HG02678 (cell line): ENCODE data around the gene C1S.
"Not testable (repeated sequence)": the region's sequence is repeated elsewhere in the genome, so short reads cannot be mapped to it uniquely, and the experiment has no call there.

Experiments
- ATAC-seq: cut with Tn5 transposase; IDR thresholded peaks from one replicate; pipeline ENCODE4 v1.9.1; 2021; ENCODE audit warnings: mild to moderate bottlenecking, moderate library complexity; ENCODE audit not compliant: unreplicated experiment

C1S gene

DNA sequence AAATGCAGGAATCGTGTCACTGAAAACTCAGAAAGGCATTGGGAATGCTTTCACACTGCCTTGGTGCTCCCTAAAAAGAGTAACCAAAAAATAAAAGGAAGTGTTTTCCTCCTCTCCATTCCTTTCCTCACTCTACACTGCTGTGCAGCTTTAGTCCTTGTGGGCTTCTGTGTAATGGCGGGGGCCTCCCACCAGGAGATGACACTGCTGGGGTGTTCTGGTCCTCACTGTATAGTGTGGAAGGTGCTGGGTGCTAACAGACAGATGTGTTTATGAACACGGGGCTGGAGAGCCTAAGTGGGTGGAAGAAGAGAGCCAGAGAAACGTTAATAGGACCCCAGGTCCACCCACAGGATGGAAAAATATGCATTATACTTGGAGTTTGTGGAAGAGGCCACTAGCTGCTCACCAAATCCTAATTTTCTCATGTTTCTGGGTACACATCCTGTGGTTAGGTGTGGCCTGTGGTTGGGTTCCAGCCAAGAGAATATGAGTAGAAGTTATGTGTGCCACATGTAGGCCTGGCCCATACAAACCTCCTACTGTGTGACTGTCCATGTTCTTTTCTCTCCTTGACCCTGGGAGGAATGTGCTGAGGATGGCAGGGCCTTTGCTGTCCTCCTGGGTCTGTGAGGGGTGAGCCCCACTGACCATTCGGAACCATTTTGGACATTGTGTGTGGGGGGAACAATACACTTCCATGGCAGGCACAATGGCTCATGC, 14.0 kb upstream of the C1S start:
- no peak for ATAC-seq

DNA sequence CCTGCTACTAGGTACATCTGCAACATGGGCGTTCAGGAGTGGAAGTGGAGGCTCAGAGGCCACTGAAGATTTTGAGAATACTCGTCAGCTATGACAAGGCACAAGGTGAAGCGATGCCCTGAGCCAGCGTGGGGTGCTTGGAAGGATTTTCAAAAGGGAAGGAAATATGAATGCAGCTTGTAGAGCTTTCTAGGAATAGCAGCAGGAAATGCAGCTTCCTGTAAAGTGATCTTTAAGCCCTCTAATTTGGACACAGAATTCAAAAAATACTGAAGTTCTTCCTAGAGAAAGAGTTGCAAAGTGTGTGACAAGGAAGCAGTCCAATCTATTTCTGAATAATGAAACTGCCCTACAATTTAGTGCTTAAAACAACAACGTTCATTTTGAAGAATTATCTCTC, 13.2 kb upstream of the C1S start:
- ATAC-seq = no peak

DNA sequence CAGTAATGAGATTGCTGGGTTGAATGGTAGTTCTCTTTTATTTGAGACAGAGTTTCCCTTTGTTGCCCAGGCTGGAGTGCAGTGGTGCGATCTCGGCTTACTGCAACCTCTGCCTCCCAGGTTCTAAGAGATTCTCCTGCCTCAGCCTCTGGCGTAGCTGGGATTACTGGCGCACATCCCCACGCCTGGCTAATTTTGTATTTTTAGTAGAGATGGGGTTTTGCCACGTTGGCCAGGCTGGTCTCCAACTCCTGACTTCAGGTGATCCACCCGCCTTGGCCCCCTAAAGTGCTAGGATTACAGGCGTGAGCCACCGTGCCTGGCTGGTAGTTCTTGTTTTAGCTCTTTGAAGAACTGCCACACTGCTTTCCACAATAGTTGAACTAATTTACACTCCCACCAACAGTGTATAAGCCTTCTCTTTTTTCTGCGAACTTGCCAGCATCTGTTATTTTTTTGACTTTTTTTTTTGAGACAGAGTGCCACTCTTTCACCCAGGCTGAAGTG, 11.0 kb upstream of the C1S start:
- not testable (repeated sequence) for ATAC-seq

GRCh38 chr12:7049973-7050372, 10.5 kb upstream of the C1S start:
- not testable (repeated sequence) for ATAC-seq

GRCh38 chr12:7054925-7055324, 5.6 kb upstream of the C1S start:
- no peak for ATAC-seq

- ATAC-seq = not testable (repeated sequence)
Observed at GRCh38 chr12:7055736-7056135, 4.8 kb upstream of the C1S start.

DNA sequence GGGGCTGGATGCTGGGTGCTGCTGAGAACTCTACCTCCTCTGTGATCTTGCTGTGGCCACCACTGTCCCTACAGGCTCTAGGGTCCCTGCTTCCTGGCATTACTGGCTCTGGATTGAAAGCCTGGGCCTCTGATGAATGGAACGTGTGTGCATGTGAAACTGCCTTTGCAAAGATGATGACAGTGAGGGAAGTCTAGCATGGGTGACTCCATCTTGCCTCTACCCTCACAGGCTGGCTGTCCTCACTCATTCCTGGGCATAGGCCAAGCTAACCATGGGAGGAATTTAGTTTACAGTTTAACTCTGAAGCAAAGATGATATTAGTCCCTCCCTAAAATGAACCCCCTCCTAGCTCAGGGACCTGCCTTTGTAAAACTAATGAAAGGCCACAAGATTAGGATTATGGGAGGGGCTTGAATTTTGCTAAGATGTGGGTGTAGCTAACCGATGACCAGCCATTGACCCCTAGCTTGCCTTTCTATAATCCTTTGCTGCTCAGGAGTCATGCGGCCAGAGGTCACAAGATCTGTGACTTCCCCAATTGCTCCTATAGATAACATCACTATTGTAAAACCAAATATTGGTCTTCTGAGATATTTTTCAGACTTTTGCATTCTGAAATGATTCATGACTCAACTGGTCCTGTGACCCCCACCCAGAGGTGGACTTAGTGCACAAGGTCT, 2.2 kb upstream of the C1S start:
- ATAC-seq = no peak

DNA sequence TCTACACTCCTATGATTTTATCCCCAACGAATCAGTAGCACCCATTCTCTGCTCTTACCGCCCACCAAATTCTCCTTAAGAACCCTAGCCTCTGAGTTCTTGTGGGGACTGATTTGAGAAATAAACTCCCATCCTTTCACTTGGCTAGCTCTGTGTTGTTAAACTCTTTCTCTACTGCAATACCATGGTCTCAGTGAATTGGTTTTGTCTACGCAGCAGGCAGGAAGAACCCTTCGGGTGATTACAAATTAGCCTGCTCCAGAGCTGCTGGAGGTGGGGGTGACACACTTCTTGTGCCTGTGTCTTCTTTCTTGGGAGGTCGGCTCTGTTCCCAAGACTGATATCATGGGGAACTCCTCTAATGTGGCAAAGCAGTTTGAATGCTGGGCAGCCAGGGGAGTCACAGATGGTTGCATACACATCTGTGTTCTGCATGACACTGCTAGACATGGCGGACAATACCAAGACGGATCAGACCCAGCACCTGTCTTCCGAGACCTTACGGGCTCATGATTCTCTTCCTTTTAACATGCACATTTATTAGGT, 1.6 kb upstream of the C1S start:
- ATAC-seq = no peak

DNA sequence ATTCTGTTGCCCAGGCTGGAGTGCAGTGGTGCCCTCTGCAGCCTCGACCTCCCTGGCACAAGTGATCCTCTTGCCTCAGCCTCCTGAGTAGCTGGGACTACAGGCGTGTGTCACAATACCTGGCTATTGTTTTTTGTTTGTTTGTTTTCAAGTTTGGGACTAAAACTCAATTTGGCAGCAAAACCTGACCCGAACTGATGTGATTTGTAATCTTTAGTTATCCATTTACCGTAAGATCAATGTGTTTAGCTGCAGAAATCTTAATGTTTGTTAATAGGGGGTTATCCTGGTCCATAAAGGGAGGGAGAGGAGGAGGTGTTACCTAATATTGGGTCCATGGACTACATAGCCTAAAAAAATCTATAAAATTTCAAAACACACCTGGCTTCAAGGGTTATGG, 738 bp upstream of the C1S start:
- no peak for ATAC-seq

DNA sequence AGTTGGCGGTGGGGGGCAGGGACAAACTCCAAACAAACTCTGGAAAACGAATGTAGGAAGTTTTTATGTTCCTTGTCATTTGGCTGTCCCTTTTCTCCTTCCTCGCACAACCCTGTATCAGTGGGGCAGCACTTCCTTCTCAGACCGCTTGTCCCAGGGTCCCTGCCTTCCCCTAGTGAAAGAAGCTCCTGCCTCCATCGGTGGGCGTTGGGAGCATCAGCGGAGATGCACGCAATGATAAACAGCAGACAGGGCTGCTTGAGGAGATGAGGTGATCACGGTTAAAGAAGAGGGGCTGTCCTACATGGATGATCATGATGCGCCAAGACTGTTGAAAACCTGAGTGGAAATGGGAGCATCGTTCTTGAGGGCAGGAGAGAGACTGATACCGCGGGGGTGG, 620 bp downstream of the C1S start:
- ATAC-seq = no peak

GRCh38 chr12:7061596-7061995, 1.1 kb downstream of the C1S start:
- no peak for ATAC-seq

- no peak for ATAC-seq
Observed at GRCh38 chr12:7064516-7064915, 4.0 kb downstream of the C1S start.

- no peak for ATAC-seq
Observed at GRCh38 chr12:7065073-7065623, 4.6 kb downstream of the C1S start.

- ATAC-seq = no peak
Observed at GRCh38 chr12:7066596-7066995, 6.1 kb downstream of the C1S start.

DNA sequence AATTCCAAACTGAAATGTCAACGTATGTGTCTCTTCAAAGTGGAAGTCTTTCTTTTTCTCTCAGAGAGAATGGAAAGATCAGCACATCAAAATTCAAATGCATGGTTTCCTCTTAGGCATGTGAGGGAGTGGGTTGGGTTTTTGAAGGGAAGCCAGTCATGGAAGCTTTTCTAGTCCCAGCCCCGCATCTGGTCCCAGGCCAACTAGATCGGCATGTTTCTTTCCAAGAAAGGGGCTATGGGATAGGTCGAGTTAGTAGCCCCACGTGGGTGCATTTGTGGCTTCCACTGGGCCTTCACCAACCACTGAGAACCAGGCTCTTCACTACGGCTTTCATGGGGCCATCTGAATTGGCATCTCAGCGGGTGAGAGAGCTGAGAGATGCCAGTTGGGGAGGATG, 6.6 kb downstream of the C1S start:
- no peak for ATAC-seq

- no peak for ATAC-seq
Observed at GRCh38 chr12:7068240-7068993, 7.9 kb downstream of the C1S start.

- no peak for ATAC-seq
Observed at GRCh38 chr12:7068994-7069346, 8.5 kb downstream of the C1S start.

- ATAC-seq = no peak
Observed at GRCh38 chr12:7069386-7069785, 8.9 kb downstream of the C1S start.

DNA sequence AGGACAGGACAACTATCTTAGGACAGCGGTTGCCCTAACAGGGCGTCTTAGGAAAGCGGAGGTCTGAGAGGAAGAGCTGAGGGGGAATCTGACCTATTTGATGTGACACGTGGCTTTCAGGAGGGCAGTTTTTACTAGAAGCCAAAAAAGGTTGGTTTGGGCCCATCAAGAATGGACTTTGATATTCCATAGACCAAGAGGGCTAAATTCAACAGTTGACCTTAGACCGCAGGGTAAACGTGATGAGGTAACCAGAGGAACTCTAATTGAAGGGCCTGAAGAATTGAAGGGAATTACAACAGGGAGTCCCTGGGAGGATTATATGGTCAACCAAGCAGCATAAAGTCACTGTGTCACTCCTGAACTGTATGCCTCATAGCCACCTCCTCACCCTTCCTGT, 11.5 kb downstream of the C1S start:
- ATAC-seq = no peak

- no peak for ATAC-seq
Observed at GRCh38 chr12:7072554-7072953, 12.0 kb downstream of the C1S start.

GRCh38 chr12:7073946-7074345, 13.4 kb downstream of the C1S start:
- ATAC-seq = no peak
